ENCODE results near the gene TMEM259.

The TMEM259 gene

GRCh38 chr19:998064-998463, 22.9 kb downstream of the TMEM259 start:
- H3K79me2 ChIP-seq (ENCODE audit: insufficient read depth, low read length), result no peaks in the 10 kb centered on the region
- H3K27ac ChIP-seq (ENCODE audit: low read depth, low read length, poor library complexity, severe bottlenecking), result no peak overlapping the region
- H3K27me3 ChIP-seq (ENCODE audit: insufficient read depth, low read length), result peaks cover 3% of the 10 kb centered on the region; the same call in 1 of the 2 replicates
- H4K20me1 ChIP-seq (ENCODE audit: insufficient read depth, low read length), result no peaks in the 10 kb centered on the region
- no peak overlapping the region for H2AFZ ChIP-seq (ENCODE audit: low read length)
- H3K4me1 ChIP-seq (ENCODE audit: insufficient read depth, low read length, severe bottlenecking), result no peaks in the 10 kb centered on the region
- TF ChIP-seq CTCF (IDR thresholded peaks at IDR 0.05; ENCODE audit: low read length) (no peak), EZH2 (IDR thresholded peaks at IDR 0.05; ENCODE audit: borderline replicate concordance, low read length) (no peak)
- H3K4me3 ChIP-seq (ENCODE audit: low read depth, low read length, poor library complexity, severe bottlenecking), result no peak overlapping the region
- no peaks in the 10 kb centered on the region for H3K9me3 ChIP-seq (ENCODE audit: low read length)
- H3K9me2 ChIP-seq (ENCODE audit: low read depth, low read length), result no peaks in the 10 kb centered on the region
- H3F3A ChIP-seq (ENCODE audit: insufficient read depth, low read length), result no peaks in the 10 kb centered on the region
- H3K4me2 ChIP-seq (ENCODE audit: low read length), result no peak overlapping the region
- no peak overlapping the region for H3K9ac ChIP-seq (ENCODE audit: low read length)
- H3K36me3 ChIP-seq (ENCODE audit: insufficient read depth, low read length), result peaks cover 10% of the 10 kb centered on the region

- no peak overlapping the region; the same call in 1 of the 2 replicates for H3K4me2 ChIP-seq (ENCODE audit: low read length)
Measured at GRCh38 chr19:996051-996838, 24.7 kb downstream of the TMEM259 start.

GRCh38 chr19:995051-995827, 25.7 kb downstream of the TMEM259 start:
- Histone ChIP-seq H3K27me3 (ENCODE audit: insufficient read depth, low read length) (no peaks in the 10 kb centered on the region; the same call in 1 of the 2 replicates), H3K4me2 (ENCODE audit: low read length) (no peak overlapping the region), H3K9ac (ENCODE audit: low read length) (no peak overlapping the region), H2AFZ (ENCODE audit: low read length) (no peak overlapping the region), H3F3A (ENCODE audit: insufficient read depth, low read length) (no peaks in the 10 kb centered on the region), H3K9me2 (ENCODE audit: low read depth, low read length) (no peaks in the 10 kb centered on the region), H3K36me3 (ENCODE audit: insufficient read depth, low read length) (peaks cover 25% of the 10 kb centered on the region), H3K27ac (ENCODE audit: low read depth, low read length, poor library complexity, severe bottlenecking) (no peak overlapping the region), H4K20me1 (ENCODE audit: insufficient read depth, low read length) (no peaks in the 10 kb centered on the region), H3K4me3 (ENCODE audit: low read depth, low read length, poor library complexity, severe bottlenecking) (no peak overlapping the region), H3K4me1 (ENCODE audit: insufficient read depth, low read length, severe bottlenecking) (no peaks in the 10 kb centered on the region), H3K9me3 (ENCODE audit: low read length) (no peaks in the 10 kb centered on the region), H3K79me2 (ENCODE audit: insufficient read depth, low read length) (no peaks in the 10 kb centered on the region)
- TF ChIP-seq CTCF (IDR thresholded peaks at IDR 0.05; ENCODE audit: low read length), result no peak
- no peak for TF ChIP-seq EZH2 (IDR thresholded peaks at IDR 0.05; ENCODE audit: borderline replicate concordance, low read length)

More at GRCh38 chr19:996051-996838, 24.7 kb downstream of the TMEM259 start:
- no peaks in the 10 kb centered on the region for H3K9me3 ChIP-seq (ENCODE audit: low read length)
- no peaks in the 10 kb centered on the region for H3K79me2 ChIP-seq (ENCODE audit: insufficient read depth, low read length)
- H3K4me1 ChIP-seq (ENCODE audit: insufficient read depth, low read length, severe bottlenecking), result no peaks in the 10 kb centered on the region
- no peak overlapping the region for H3K27ac ChIP-seq (ENCODE audit: low read depth, low read length, poor library complexity, severe bottlenecking)
- no peaks in the 10 kb centered on the region for H4K20me1 ChIP-seq (ENCODE audit: insufficient read depth, low read length)
- H3K36me3 ChIP-seq (ENCODE audit: insufficient read depth, low read length), result peaks cover 16% of the 10 kb centered on the region
- H3K9ac ChIP-seq (ENCODE audit: low read length), result no peak overlapping the region
- H3K4me3 ChIP-seq (ENCODE audit: low read depth, low read length, poor library complexity, severe bottlenecking), result no peak overlapping the region
- H3K9me2 ChIP-seq (ENCODE audit: low read depth, low read length), result no peaks in the 10 kb centered on the region
- no peaks in the 10 kb centered on the region; the same call in 1 of the 2 replicates for H3K27me3 ChIP-seq (ENCODE audit: insufficient read depth, low read length)
- TF ChIP-seq CTCF (IDR thresholded peaks at IDR 0.05; ENCODE audit: low read length) (no peak), EZH2 (IDR thresholded peaks at IDR 0.05; ENCODE audit: borderline replicate concordance, low read length) (no peak)
- H3F3A ChIP-seq (ENCODE audit: insufficient read depth, low read length), result no peaks in the 10 kb centered on the region
- no peak overlapping the region for H2AFZ ChIP-seq (ENCODE audit: low read length)
